NCI-H526 (cell line): ENCODE data around the gene NIPA2.

Experiments used
- DNase-seq, 2 experiments: peaks; one replicate each; lab custom pipeline; 2025; lab: John Stamatoyannopoulos, UW

Gene NIPA2

GRCh38 chr15:22839046-22839695 is 705 bp downstream of the NIPA2 start:
- DNase-seq, result no peak

GRCh38 chr15:22844421-22845288 is 6.2 kb downstream of the NIPA2 start:
- DNase-seq, result no peak

- no peak for DNase-seq
Measured at GRCh38 chr15:22845289-22845900, 6.9 kb downstream of the NIPA2 start.

GRCh38 chr15:22846073-22846472 is 7.6 kb downstream of the NIPA2 start:
- DNase-seq, result no peak

GRCh38 chr15:22850055-22850454 is 11.6 kb downstream of the NIPA2 start:
- no peak for DNase-seq

GRCh38 chr15:22851513-22851912 is 13.0 kb downstream of the NIPA2 start:
- no peak for DNase-seq

- DNase-seq, result no peak
Measured at GRCh38 chr15:22855791-22856190, 17.3 kb downstream of the NIPA2 start.

- peak in 1 of 2 experiments; percentile 7 for DNase-seq
Measured at GRCh38 chr15:22856659-22857058, 18.2 kb downstream of the NIPA2 start.

GRCh38 chr15:22861161-22861560 is 22.7 kb downstream of the NIPA2 start:
- no peak for DNase-seq

- no peak for DNase-seq
Measured at GRCh38 chr15:22863356-22863755, 24.9 kb downstream of the NIPA2 start.

- no peak for DNase-seq
Measured at GRCh38 chr15:22866079-22866478, 27.6 kb downstream of the NIPA2 start.

GRCh38 chr15:22867886-22868285 is 29.4 kb downstream of the NIPA2 start:
- no peak for DNase-seq

- no peak for DNase-seq
Measured at GRCh38 chr15:22868495-22868894, 30.0 kb downstream of the NIPA2 start.

- no peak for DNase-seq
Measured at GRCh38 chr15:22868928-22869327, 30.5 kb downstream of the NIPA2 start.

- DNase-seq, result no peak
Measured at GRCh38 chr15:22869856-22870255, 31.4 kb downstream of the NIPA2 start.

- DNase-seq, result no peak
Measured at GRCh38 chr15:22870865-22871264, 32.4 kb downstream of the NIPA2 start.

GRCh38 chr15:22871481-22872086 is 33.1 kb downstream of the NIPA2 start:
- DNase-seq, result no peak

GRCh38 chr15:22872936-22873701 is 34.7 kb downstream of the NIPA2 start:
- DNase-seq, result no peak

- DNase-seq, result no peak
Measured at GRCh38 chr15:22873841-22874240, 35.4 kb downstream of the NIPA2 start.

- DNase-seq, result no peak
Measured at GRCh38 chr15:22874256-22874655, 35.8 kb downstream of the NIPA2 start.

GRCh38 chr15:22874966-22875365 is 36.5 kb downstream of the NIPA2 start:
- DNase-seq, result no peak

- DNase-seq, result no peak
Measured at GRCh38 chr15:22877117-22877516, 38.7 kb downstream of the NIPA2 start.
